HepG2 (cell line): Measurements from ENCODE around the gene APOC3. TPM values are rescaled to one million over a fixed set of nuclear protein-coding genes. Genes with fewer than 3 reads are reported as not detected.

Source experiments
- AKNA ChIP-seq: sonication (generic); formaldehyde crosslinking; IDR thresholded peaks from 2 replicates; pipeline ENCODE4 v1.4.0; 2020; ENCODE audit warnings: missing genetic modification reagents, borderline replicate concordance
- ATF6 ChIP-seq: sonication (generic); formaldehyde crosslinking; conservative IDR thresholded peaks from 2 replicates; pipeline ENCODE4 v1.4.0; 2020; ENCODE audit warnings: missing genetic modification reagents
- CREB1 ChIP-seq, 2 experiments: fragments of 450-650 bp in 1 of 2; IDR thresholded peaks; 2 replicates each; pipeline ENCODE4 v1.6.1; 2016 to 2017; ENCODE audit warnings: control low read depth in 1 of 2, mild to moderate bottlenecking in 1 of 2, missing compliant biosample characterization in 1 of 2, missing genetic modification characterization in 1 of 2
- HCFC1 ChIP-seq: fragments of 150-350 bp; IDR thresholded peaks from 2 replicates; pipeline ENCODE4 v1.6.1; 2014; ENCODE audit warnings: low read depth, low read length
- HNF1B ChIP-seq: sonication (generic); formaldehyde crosslinking; IDR thresholded peaks from 2 replicates; pipeline ENCODE4 v1.5.1; 2020; ENCODE audit warnings: mild to moderate bottlenecking, moderate library complexity, missing genetic modification reagents
- MTA1 ChIP-seq: sonication (generic); formaldehyde crosslinking; IDR thresholded peaks from 2 replicates; pipeline ENCODE4 v1.4.0; 2020; ENCODE audit warnings: missing genetic modification reagents, mild to moderate bottlenecking, borderline replicate concordance
- MXD3 ChIP-seq: IDR thresholded peaks from 2 replicates; pipeline ENCODE4 v1.6.1; 2016; ENCODE audit warnings: mild to moderate bottlenecking, missing biosample characterization, missing genetic modification reagents
- RBFOX2 ChIP-seq: fragments of 200-400 bp; formaldehyde crosslinking; IDR thresholded peaks from 2 replicates; pipeline ENCODE4 v1.6.1; 2017; ENCODE audit warnings: low read depth, mild to moderate bottlenecking, low read length
- SOX13 ChIP-seq, 3 experiments: fragments of 450-650 bp in 1 of 3; sonication (generic) in 1 of 3; formaldehyde crosslinking in 1 of 3; IDR thresholded peaks in 2 of 3; conservative IDR thresholded peaks in 1 of 3; 2 replicates each; pipeline versions ENCODE4 v1.5.0 to v1.6.1; 2016 to 2020; ENCODE audit warnings: antibody characterized with exemption in 1 of 3, mild to moderate bottlenecking in 1 of 3, missing compliant biosample characterization in 1 of 3, missing genetic modification reagents in 1 of 3, moderate library complexity in 1 of 3
- TRAFD1 ChIP-seq: sonication (generic); formaldehyde crosslinking; IDR thresholded peaks from 2 replicates; pipeline ENCODE4 v1.5.1; 2020; ENCODE audit warnings: missing genetic modification reagents, mild to moderate bottlenecking, borderline replicate concordance
- XRCC5 ChIP-seq: fragments of 200-400 bp; formaldehyde crosslinking; optimal IDR thresholded peaks from 2 replicates; pipeline ENCODE3; 2017; ENCODE audit warnings: mild to moderate bottlenecking, low read length
- ZBTB8A ChIP-seq: sonication (generic); formaldehyde crosslinking; IDR thresholded peaks from 2 replicates; pipeline ENCODE4 v1.4.0; 2020; ENCODE audit warnings: mild to moderate bottlenecking, low read depth, missing genetic modification reagents, borderline replicate concordance
- ZKSCAN5 ChIP-seq: sonication (generic); formaldehyde crosslinking; IDR thresholded peaks from 2 replicates; pipeline ENCODE4 v1.5.1; 2020; ENCODE audit warnings: mild to moderate bottlenecking, missing genetic modification reagents
- ZNF460 ChIP-seq: sonication (generic); formaldehyde crosslinking; IDR thresholded peaks from 2 replicates; pipeline ENCODE4 v1.5.1; 2020; ENCODE audit warnings: missing genetic modification reagents, mild to moderate bottlenecking, borderline replicate concordance
- ZNF724P ChIP-seq: sonication (generic); formaldehyde crosslinking; IDR thresholded peaks from 2 replicates; pipeline ENCODE4 v1.8.0; 2022; ENCODE audit warnings: missing genetic modification reagents, borderline replicate concordance
- polyA plus RNA-seq, 8 experiments: library from polyadenylated mRNA; depleted of rRNA in 3 of 8; stranded (reverse) in 7 of 8; unstranded in 1 of 8; fragments of >200 nt; fragmentation: Illumina TruSeq in 4 of 8; extraction: Trizol in 4 of 8; gene quantifications; 2 replicates each; pipeline versions ENCODE4 v1.2.1 to v1.2.3, GENCODE V29; 2011 to 2016; ENCODE audit warnings: low read depth in 4 of 8, missing spikeins in 1 of 8, mixed read lengths in 1 of 8; ENCODE audit not compliant: insufficient read depth in 1 of 8
- total RNA-seq, 5 experiments: library from RNA; depleted of rRNA; stranded (reverse); fragments of >200 nt; fragmentation: Illumina TruSeq; extraction: Trizol; gene quantifications; 2 replicates each; pipeline ENCODE4 v1.2.3, GENCODE V29; 2016; ENCODE audit warnings: low read depth in 1 of 5

Gene APOC3
- total and polyA plus RNA-seq, 2 of the 13 experiments (the other 11 are each of a cell fraction or from before 2014, with no cell fraction given): 314 to 687 TPM

- TF ChIP-seq HNF1B (CRISPR knock-in tag) (0 out of 2 replicates have a peak, but pooled peaks have one; percentile 28), SOX13 (IDR thresholded peaks at IDR 0.05) (no peak), SOX13 (CRISPR knock-in tag; conservative IDR thresholded peaks at IDR 0.05 in 1 of 2, IDR thresholded peaks at IDR 0.05 in 1 of 2) (no peak), XRCC5 (peak; percentile 47), HCFC1 (no peak), CREB1 (IDR thresholded peaks at IDR 0.05) (no peak), CREB1 (CRISPR knock-in tag; IDR thresholded peaks at IDR 0.05) (peak; percentile 18; the same call in 1 of the 2 replicates), ZNF460 (CRISPR knock-in tag) (no peak), ZNF724P (CRISPR knock-in tag) (peak; percentile 34; the same call in 1 of the 2 replicates), RBFOX2 (no peak), MTA1 (no peak), ZKSCAN5 (CRISPR knock-in tag) (no peak), TRAFD1 (no peak), MXD3 (CRISPR knock-in tag) (no peak), AKNA (CRISPR knock-in tag) (no peak), ZBTB8A (CRISPR knock-in tag) (no peak), ATF6 (CRISPR knock-in tag) (no peak)
These were observed 6.5 kb upstream of the APOC3 start, which contains the start of gene APOA4 (continued) for GRCh38 chr11:116823031-116823843.
